HepG2 (cell line): ENCODE measurements around the gene RUFY2. TPM values are rescaled to one million over a fixed set of nuclear protein-coding genes. Genes with fewer than 3 reads are reported as not detected.

Experiments used
- ARNT ChIP-seq: fragments of 450-650 bp; IDR thresholded peaks from 2 replicates; pipeline ENCODE4 v1.6.1; 2017
- BRF2 ChIP-seq: sonication (generic); formaldehyde crosslinking; IDR thresholded peaks from 2 replicates; pipeline ENCODE4 v1.8.1; 2022; ENCODE audit warnings: mild to moderate bottlenecking, missing genetic modification reagents
- ERF ChIP-seq: IDR thresholded peaks from 2 replicates; pipeline ENCODE4 v1.6.1; 2018; ENCODE audit warnings: missing biosample characterization, missing genetic modification reagents
- ETS1 ChIP-seq: sonication (generic); formaldehyde crosslinking; IDR thresholded peaks from 2 replicates; pipeline ENCODE4 v1.4.0; 2020; ENCODE audit warnings: missing genetic modification reagents
- GLMP ChIP-seq: sonication (generic); formaldehyde crosslinking; IDR thresholded peaks from 2 replicates; pipeline ENCODE4 v1.9.0; 2021; ENCODE audit warnings: missing genetic modification reagents, mild to moderate bottlenecking, borderline replicate concordance
- JARID2 ChIP-seq: sonication (generic); formaldehyde crosslinking; IDR thresholded peaks from 2 replicates; pipeline ENCODE4 v1.8.1; 2023; ENCODE audit warnings: missing genetic modification reagents, inconsistent platforms; ENCODE audit not compliant: insufficient replicate concordance
- KLF15 ChIP-seq: sonication (generic); formaldehyde crosslinking; IDR thresholded peaks from 2 replicates; pipeline ENCODE4 v1.8.1; 2023; ENCODE audit warnings: borderline replicate concordance, mild to moderate bottlenecking, inconsistent platforms, missing genetic modification reagents, mixed read lengths
- NPAS2 ChIP-seq: sonication (generic); formaldehyde crosslinking; IDR thresholded peaks from 2 replicates; pipeline ENCODE4 v1.8.0; 2022; ENCODE audit warnings: mild to moderate bottlenecking, missing genetic modification reagents, borderline replicate concordance
- POLR2AphosphoS2 ChIP-seq: IDR thresholded peaks from 2 replicates; pipeline ENCODE4 v1.6.1; 2011; ENCODE audit warnings: low read depth, low read length, improper control_type of control experiment
- SMAD1 ChIP-seq: sonication (generic); formaldehyde crosslinking; IDR thresholded peaks from 2 replicates; pipeline ENCODE4 v1.4.0; 2020; ENCODE audit warnings: missing genetic modification reagents, low read depth, mild to moderate bottlenecking, borderline replicate concordance
- SMAD9 ChIP-seq: sonication (generic); formaldehyde crosslinking; IDR thresholded peaks from 2 replicates; pipeline ENCODE4 v1.5.1; 2020; ENCODE audit warnings: mild to moderate bottlenecking, missing genetic modification reagents
- STAT6 ChIP-seq: sonication (generic); formaldehyde crosslinking; IDR thresholded peaks from 2 replicates; pipeline ENCODE4 v1.4.0; 2020; ENCODE audit warnings: missing genetic modification reagents, mild to moderate bottlenecking, borderline replicate concordance
- ZC3H13 ChIP-seq: sonication (generic); formaldehyde crosslinking; IDR thresholded peaks from 2 replicates; pipeline ENCODE4 v1.8.1; 2023; ENCODE audit warnings: mild to moderate bottlenecking, missing genetic modification reagents, moderate library complexity
- ZNF260 ChIP-seq: sonication (generic); formaldehyde crosslinking; IDR thresholded peaks from 2 replicates; pipeline ENCODE4 v1.4.0; 2020; ENCODE audit warnings: missing genetic modification reagents, low read depth, mild to moderate bottlenecking, borderline replicate concordance
- ZNF317 ChIP-seq: sonication (generic); formaldehyde crosslinking; IDR thresholded peaks from 2 replicates; pipeline ENCODE4 v1.5.0; 2020; ENCODE audit warnings: mild to moderate bottlenecking, missing genetic modification reagents
- polyA plus RNA-seq, 8 experiments: library from polyadenylated mRNA; depleted of rRNA in 3 of 8; stranded (reverse) in 7 of 8; unstranded in 1 of 8; fragments of >200 nt; fragmentation: Illumina TruSeq in 4 of 8; extraction: Trizol in 4 of 8; gene quantifications; 2 replicates each; pipeline versions ENCODE4 v1.2.1 to v1.2.3, GENCODE V29; 2011 to 2016; ENCODE audit warnings: low read depth in 4 of 8, missing spikeins in 1 of 8, mixed read lengths in 1 of 8; ENCODE audit not compliant: insufficient read depth in 1 of 8
- total RNA-seq, 5 experiments: library from RNA; depleted of rRNA; stranded (reverse); fragments of >200 nt; fragmentation: Illumina TruSeq; extraction: Trizol; gene quantifications; 2 replicates each; pipeline ENCODE4 v1.2.3, GENCODE V29; 2016; ENCODE audit warnings: low read depth in 1 of 5
- TF ChIP-seq, protein P1 (sequence below): sonication (generic); formaldehyde crosslinking; IDR thresholded peaks from 2 replicates; pipeline ENCODE4 v1.9.0; 2022; ENCODE audit warnings: missing genetic modification reagents, mild to moderate bottlenecking, borderline replicate concordance
- TF ChIP-seq, protein P2 (sequence below): sonication (generic); formaldehyde crosslinking; IDR thresholded peaks from 2 replicates; pipeline ENCODE4 v1.5.1; 2020; ENCODE audit warnings: missing genetic modification reagents, mild to moderate bottlenecking, borderline replicate concordance

The RUFY2 gene
- total and polyA plus RNA-seq, 2 of the 13 experiments (the other 11 are each of a cell fraction or from before 2014, with no cell fraction given) = 10.1 to 16.1 TPM

DNA sequence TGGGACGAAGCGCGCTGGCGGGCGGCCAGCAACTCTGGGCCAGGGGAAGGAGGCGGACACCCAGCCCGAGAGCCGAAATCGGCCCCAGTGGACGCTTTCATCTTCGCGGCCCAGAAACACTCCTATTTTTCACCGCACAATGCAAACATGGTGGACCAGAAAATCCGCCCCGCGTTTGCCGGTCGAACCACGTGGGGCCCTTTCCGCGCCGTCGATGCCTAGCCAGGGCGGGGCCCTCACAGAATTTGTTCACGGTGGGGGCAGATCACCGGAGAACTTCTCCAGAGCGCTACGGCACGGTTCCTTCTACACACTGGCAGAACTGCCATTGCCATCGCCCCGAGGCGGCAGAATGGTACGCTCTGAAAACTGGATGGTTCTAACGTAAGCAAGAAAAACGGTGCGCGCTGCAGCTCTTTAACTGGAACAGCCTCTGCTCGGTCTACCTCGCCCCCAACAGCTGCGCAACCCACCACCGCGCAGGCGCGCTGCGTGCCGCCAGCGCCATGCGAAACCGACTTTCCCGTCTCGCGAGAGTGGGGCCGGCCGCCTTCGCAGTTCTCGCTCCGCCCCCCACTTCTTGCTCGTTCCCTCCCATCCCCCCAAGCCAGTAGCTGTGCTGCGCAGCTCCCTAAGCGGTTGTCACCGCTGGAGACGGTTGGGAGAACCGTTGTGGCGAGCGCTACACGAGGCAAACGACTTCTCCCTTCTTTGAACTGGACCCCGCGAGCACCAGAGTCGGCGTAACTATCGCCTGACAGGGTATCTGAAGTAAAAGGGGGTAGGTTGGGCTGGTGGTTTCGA lies 75.4 kb downstream of the RUFY2 start, which contains the start of gene HNRNPH3 (continued):
- TF ChIP-seq ZC3H13 (CRISPR knock-in tag) (peak; percentile 90), JARID2 (CRISPR knock-in tag) (no peak), ZNF317 (CRISPR knock-in tag) (peak; percentile 25; the same call in 1 of the 2 replicates), ERF (CRISPR knock-in tag) (peak; percentile 97), KLF15 (CRISPR knock-in tag) (peak; percentile 74), ZNF260 (CRISPR knock-in tag) (no peak), ARNT (no peak), SMAD1 (CRISPR knock-in tag) (peak; percentile 80), GLMP (CRISPR knock-in tag) (no peak), SMAD9 (peak; percentile 90), STAT6 (CRISPR knock-in tag) (0 out of 2 replicates have a peak, but pooled peaks have one; percentile 72), BRF2 (peak; percentile 43; the same call in 1 of the 2 replicates), NPAS2 (CRISPR knock-in tag) (peak; percentile 54; the same call in 1 of the 2 replicates), ETS1 (CRISPR knock-in tag) (peak; percentile 92; the same call in 1 of the 2 replicates), POLR2AphosphoS2 (peak; percentile 82; the same call in 1 of the 2 replicates)
- TF ChIP-seq, protein P1, sequence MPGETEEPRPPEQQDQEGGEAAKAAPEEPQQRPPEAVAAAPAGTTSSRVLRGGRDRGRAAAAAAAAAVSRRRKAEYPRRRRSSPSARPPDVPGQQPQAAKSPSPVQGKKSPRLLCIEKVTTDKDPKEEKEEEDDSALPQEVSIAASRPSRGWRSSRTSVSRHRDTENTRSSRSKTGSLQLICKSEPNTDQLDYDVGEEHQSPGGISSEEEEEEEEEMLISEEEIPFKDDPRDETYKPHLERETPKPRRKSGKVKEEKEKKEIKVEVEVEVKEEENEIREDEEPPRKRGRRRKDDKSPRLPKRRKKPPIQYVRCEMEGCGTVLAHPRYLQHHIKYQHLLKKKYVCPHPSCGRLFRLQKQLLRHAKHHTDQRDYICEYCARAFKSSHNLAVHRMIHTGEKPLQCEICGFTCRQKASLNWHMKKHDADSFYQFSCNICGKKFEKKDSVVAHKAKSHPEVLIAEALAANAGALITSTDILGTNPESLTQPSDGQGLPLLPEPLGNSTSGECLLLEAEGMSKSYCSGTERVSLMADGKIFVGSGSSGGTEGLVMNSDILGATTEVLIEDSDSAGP (CRISPR knock-in tag) = peak; percentile 83; the same call in 1 of the 2 replicates
- TF ChIP-seq, protein P2, sequence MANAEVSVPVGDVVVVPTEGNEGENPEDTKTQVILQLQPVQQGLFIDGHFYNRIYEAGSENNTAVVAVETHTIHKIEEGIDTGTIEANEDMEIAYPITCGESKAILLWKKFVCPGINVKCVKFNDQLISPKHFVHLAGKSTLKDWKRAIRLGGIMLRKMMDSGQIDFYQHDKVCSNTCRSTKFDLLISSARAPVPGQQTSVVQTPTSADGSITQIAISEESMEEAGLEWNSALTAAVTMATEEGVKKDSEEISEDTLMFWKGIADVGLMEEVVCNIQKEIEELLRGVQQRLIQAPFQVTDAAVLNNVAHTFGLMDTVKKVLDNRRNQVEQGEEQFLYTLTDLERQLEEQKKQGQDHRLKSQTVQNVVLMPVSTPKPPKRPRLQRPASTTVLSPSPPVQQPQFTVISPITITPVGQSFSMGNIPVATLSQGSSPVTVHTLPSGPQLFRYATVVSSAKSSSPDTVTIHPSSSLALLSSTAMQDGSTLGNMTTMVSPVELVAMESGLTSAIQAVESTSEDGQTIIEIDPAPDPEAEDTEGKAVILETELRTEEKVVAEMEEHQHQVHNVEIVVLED (CRISPR knock-in tag) = peak; percentile 89
